IMR-90 (cell line): ENCODE measurements around the gene RIMBP2. TPM values are rescaled to one million over a fixed set of nuclear protein-coding genes. Genes with fewer than 3 reads are reported as not detected.

ENCODE experiments used
- ATAC-seq: fragments of 200-7000 bp; cut with Tn5 transposase; 2 replicates; pipeline ENCODE4 v1.9.1; 2020; ENCODE audit warnings: low read depth, mild to moderate bottlenecking, moderate library complexity
- BruUV-seq: library from RNA; stranded (reverse); fragments of 400-500 nt; replicated peaks from 2 replicates; lab custom pipeline; 2021; lab: Mats Ljungman, UMichigan
- CTCF ChIA-PET: fragments of 300-600 bp; formaldehyde crosslinking; extraction: SDS; loops from one replicate; lab custom pipeline; 2021; ENCODE audit warnings: antibody characterized with exemption; lab: Yijun Ruan, JAX
- POLR2A ChIA-PET: fragments of 300-600 bp; sonication (Branson Sonifier 250); formaldehyde crosslinking; loops from one replicate; lab custom pipeline; 2022; ENCODE audit warnings: antibody characterized with exemption; ENCODE audit not compliant: unreplicated experiment; lab: Charles Lee
- DNase-seq: peaks from one replicate; pipeline ENCODE4 v3.0.0; 2013
- H2AFZ ChIP-seq: replicated peaks from 2 replicates; pipeline ENCODE3; 2013; ENCODE audit warnings: low read length, mild to moderate bottlenecking; ENCODE audit not compliant: poor library complexity
- H2AK5ac ChIP-seq: 2 replicates; pipeline ENCODE4 v1.6.1; 2013; ENCODE audit warnings: low read depth, low read length, inconsistent platforms
- H2AK9ac ChIP-seq: replicated peaks from 2 replicates; pipeline ENCODE3; 2013; ENCODE audit warnings: mild to moderate bottlenecking, low read depth, low read length, moderate library complexity; ENCODE audit not compliant: poor library complexity
- H2BK120ac ChIP-seq: 2 replicates; pipeline ENCODE4 v1.6.1; 2013; ENCODE audit warnings: low read depth, low read length, inconsistent platforms
- H2BK15ac ChIP-seq: 3 replicates; pipeline ENCODE4 v1.6.1; 2013; ENCODE audit warnings: low read depth, low read length, inconsistent platforms
- H2BK20ac ChIP-seq: 2 replicates; pipeline ENCODE4 v1.6.1; 2013; ENCODE audit warnings: low read depth, mild to moderate bottlenecking, inconsistent platforms, low read length, moderate library complexity
- H2BK5ac ChIP-seq: 2 replicates; pipeline ENCODE4 v1.6.1; 2013; ENCODE audit warnings: mild to moderate bottlenecking, low read depth, low read length, inconsistent platforms; ENCODE audit not compliant: poor library complexity, severe bottlenecking
- H3K14ac ChIP-seq: replicated peaks from 2 replicates; pipeline ENCODE4 v1.6.1; 2013; ENCODE audit warnings: low read depth, low read length, inconsistent platforms
- H3K18ac ChIP-seq: 2 replicates; pipeline ENCODE4 v1.6.1; 2013; ENCODE audit warnings: low read depth, low read length, control low read depth
- H3K23ac ChIP-seq: 2 replicates; pipeline ENCODE4 v1.6.1; 2013; ENCODE audit warnings: low read depth, low read length, inconsistent platforms
- H3K27ac ChIP-seq: 2 replicates; pipeline ENCODE4 v1.5.1; 2013; ENCODE audit warnings: mild to moderate bottlenecking, control low read depth, low read length; ENCODE audit not compliant: insufficient read depth
- H3K27me3 ChIP-seq: 2 replicates; pipeline ENCODE4 v1.6.1; 2013; ENCODE audit warnings: low read length; ENCODE audit not compliant: control insufficient read depth, insufficient read depth
- H3K36me3 ChIP-seq: 2 replicates; pipeline ENCODE4 v1.6.1; 2013; ENCODE audit warnings: low read length, mixed read lengths; ENCODE audit not compliant: control insufficient read depth, insufficient read depth
- H3K4ac ChIP-seq: 2 replicates; pipeline ENCODE4 v1.6.1; 2013; ENCODE audit warnings: low read depth, low read length, inconsistent platforms
- H3K4me1 ChIP-seq: 2 replicates; pipeline ENCODE4 v1.6.1; 2013; ENCODE audit warnings: low read length, mixed read lengths; ENCODE audit not compliant: control insufficient read depth, insufficient read depth
- H3K4me2 ChIP-seq: 2 replicates; pipeline ENCODE4 v1.6.1; 2013; ENCODE audit warnings: low read depth, mild to moderate bottlenecking, control low read depth, low read length, moderate library complexity
- H3K4me3 ChIP-seq: 2 replicates; pipeline ENCODE4 v1.5.1; 2013; ENCODE audit warnings: low read depth, mild to moderate bottlenecking, control low read depth, low read length, moderate library complexity; ENCODE audit not compliant: insufficient read depth
- H3K56ac ChIP-seq: 2 replicates; pipeline ENCODE4 v1.6.1; 2013; ENCODE audit warnings: low read length, inconsistent platforms; ENCODE audit not compliant: insufficient read depth; ENCODE audit errors: extremely low read depth
- H3K79me1 ChIP-seq, 2 experiments: 2 replicates each; pipeline ENCODE4 v1.6.1; 2013; ENCODE audit warnings: low read length in 2 of 2, inconsistent platforms in 1 of 2, low read depth in 1 of 2
- H3K9ac ChIP-seq: 2 replicates; pipeline ENCODE4 v1.6.1; 2013; ENCODE audit warnings: low read depth, low read length, control low read depth
- H3K9me1 ChIP-seq: 2 replicates; pipeline ENCODE4 v1.6.1; 2013; ENCODE audit warnings: low read length, inconsistent platforms; ENCODE audit not compliant: insufficient read depth
- H3K9me3 ChIP-seq: 2 replicates; pipeline ENCODE4 v1.6.1; 2013; ENCODE audit warnings: low read length; ENCODE audit not compliant: control insufficient read depth, insufficient read depth
- H4K20me1 ChIP-seq: 2 replicates; pipeline ENCODE4 v1.6.1; 2013; ENCODE audit warnings: low read length, inconsistent platforms; ENCODE audit not compliant: insufficient read depth
- H4K5ac ChIP-seq: 2 replicates; pipeline ENCODE4 v1.6.1; 2013; ENCODE audit warnings: mild to moderate bottlenecking, low read depth, low read length, control low read depth
- H4K8ac ChIP-seq, 2 experiments: 2 replicates each; pipeline ENCODE4 v1.6.1; 2013; ENCODE audit warnings: low read depth in 2 of 2, low read length in 2 of 2, control low read depth in 1 of 2, inconsistent platforms in 1 of 2
- H4K91ac ChIP-seq: 2 replicates; pipeline ENCODE4 v1.6.1; 2013; ENCODE audit warnings: low read depth, low read length, inconsistent platforms; ENCODE audit not compliant: insufficient read depth
- BHLHE40 ChIP-seq: fragments of 150-350 bp; IDR thresholded peaks from 2 replicates; pipeline ENCODE4 v1.6.1; 2016; ENCODE audit warnings: mild to moderate bottlenecking, low read depth, low read length
- CEBPB ChIP-seq: IDR thresholded peaks from 2 replicates; pipeline ENCODE4 v1.6.1; 2012; ENCODE audit warnings: low read depth, low read length, improper control_type of control experiment
- CHD1 ChIP-seq: IDR thresholded peaks from 2 replicates; pipeline ENCODE4 v1.6.1; 2012; ENCODE audit warnings: low read depth, low read length, improper control_type of control experiment
- CTCF ChIP-seq: conservative IDR thresholded peaks from 2 replicates; pipeline ENCODE4 v1.5.1; 2012; ENCODE audit warnings: mild to moderate bottlenecking, low read depth, low read length, improper control_type of control experiment
- ELK1 ChIP-seq: fragments of 150-350 bp; IDR thresholded peaks from 2 replicates; pipeline ENCODE4 v1.6.1; 2016; ENCODE audit warnings: low read depth, mild to moderate bottlenecking, low read length, moderate library complexity, borderline replicate concordance
- FOS ChIP-seq: fragments of 150-350 bp; IDR thresholded peaks from 2 replicates; pipeline ENCODE4 v1.6.1; 2016; ENCODE audit warnings: low read depth, low read length
- MAFK ChIP-seq: IDR thresholded peaks from 2 replicates; pipeline ENCODE4 v1.6.1; 2012; ENCODE audit warnings: low read depth, low read length, improper control_type of control experiment
- MAZ ChIP-seq: IDR thresholded peaks from 2 replicates; pipeline ENCODE4 v1.6.1; 2012; ENCODE audit warnings: low read depth, mild to moderate bottlenecking, low read length, improper control_type of control experiment, moderate library complexity, borderline replicate concordance
- MXI1 ChIP-seq: IDR thresholded peaks from 2 replicates; pipeline ENCODE4 v1.6.1; 2012; ENCODE audit warnings: low read depth, mild to moderate bottlenecking, low read length, moderate library complexity, borderline replicate concordance
- NFE2L2 ChIP-seq: fragments of 150-350 bp; IDR thresholded peaks from 2 replicates; pipeline ENCODE4 v1.6.1; 2016; ENCODE audit warnings: low read depth, mild to moderate bottlenecking, low read length
- POLR2A ChIP-seq: IDR thresholded peaks from 2 replicates; pipeline ENCODE4 v1.6.1; 2012; ENCODE audit warnings: mild to moderate bottlenecking, low read depth, low read length
- RAD21 ChIP-seq: IDR thresholded peaks from 2 replicates; pipeline ENCODE4 v1.6.1; 2012; ENCODE audit warnings: low read length, improper control_type of control experiment
- RCOR1 ChIP-seq: IDR thresholded peaks from 2 replicates; pipeline ENCODE4 v1.6.1; 2012; ENCODE audit warnings: mild to moderate bottlenecking, low read length, improper control_type of control experiment; ENCODE audit not compliant: insufficient replicate concordance
- RFX5 ChIP-seq: IDR thresholded peaks from 2 replicates; pipeline ENCODE4 v1.8.0; 2012; ENCODE audit warnings: low read depth, mild to moderate bottlenecking, low read length, moderate library complexity
- SMC3 ChIP-seq: fragments of 150-350 bp; IDR thresholded peaks from 2 replicates; pipeline ENCODE4 v1.6.1; 2016; ENCODE audit warnings: low read depth, mild to moderate bottlenecking, antibody characterized with exemption, low read length, moderate library complexity
- USF2 ChIP-seq: fragments of 150-350 bp; IDR thresholded peaks from 2 replicates; pipeline ENCODE4 v1.6.1; 2017; ENCODE audit warnings: mild to moderate bottlenecking, antibody characterized with exemption, low read length, low read depth
- WGBS, 2 experiments: methylation state at CpG; one replicate each; pipeline versions ENCODE4 v1.1.5 to v1.1.7; 2013; ENCODE audit warnings: missing lambda C conversion rate in 2 of 2; ENCODE audit not compliant: insufficient read length in 1 of 2; ENCODE audit errors: extremely low coverage in 2 of 2; 5-methylcytosine and 5-hydroxymethylcytosine counted together
- dilution Hi-C: fragments of 300-500 bp; cut with HindIII; formaldehyde crosslinking; loops from one replicate; pipeline ENCODE4 v1.14.3; 2018; ENCODE audit warnings: low sequenced_read_pairs; ENCODE audit not compliant: unreplicated experiment
- in situ Hi-C: fragments of 300-500 bp; cut with MboI; formaldehyde crosslinking; loops from 3 replicates; pipeline ENCODE4 v1.14.3; 2019; ENCODE audit warnings: low sequenced_read_pairs, inconsistent platforms, mixed read lengths
- intact Hi-C: fragments of 100-400 bp; cut with micrococcal nuclease; formaldehyde crosslinking; loops from 2 replicates; pipeline ENCODE4 v1.10.0; 2022
- polyA plus RNA-seq, 3 experiments: library from polyadenylated mRNA; depleted of rRNA; stranded (reverse); fragments of >200 nt; gene quantifications; 2 replicates each; pipeline ENCODE4 v1.2.3, GENCODE V29; 2012; ENCODE audit warnings: low replicate concordance in 1 of 3
- total RNA-seq: library from RNA; depleted of rRNA; stranded (reverse); fragments of >200 nt; gene quantifications from 2 replicates; pipeline ENCODE4 v1.2.3, GENCODE V29; 2012

Gene RIMBP2
- total and polyA plus RNA-seq, 2 of the 4 experiments (the other 2 are of a cell fraction), result not detected

DNA sequence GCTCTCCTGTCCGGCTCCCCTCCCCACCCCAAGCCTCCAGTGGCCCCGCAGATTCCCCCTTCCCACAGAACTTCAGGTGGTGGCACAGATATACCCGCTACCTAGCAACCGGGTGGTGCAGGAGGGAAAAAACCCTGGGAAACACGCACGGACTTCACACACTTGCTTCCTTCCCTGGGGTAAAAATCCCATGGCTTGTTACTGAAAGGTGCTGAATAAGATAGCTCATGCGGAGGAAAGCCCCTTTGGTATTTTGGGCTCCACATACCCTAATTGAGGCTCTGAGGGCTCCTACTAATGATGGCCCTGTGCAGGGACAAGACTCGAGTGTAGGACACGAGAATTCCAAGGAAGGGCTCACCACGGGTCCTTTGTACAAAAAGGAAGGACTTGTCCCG lies 869 bp upstream of the RIMBP2 start:
- no peak overlapping the region for H3K14ac ChIP-seq
- TF ChIP-seq POLR2A (no peak), MXI1 (no peak), RCOR1 (no peak), ELK1 (no peak), BHLHE40 (no peak), RAD21 (no peak), USF2 (no peak), SMC3 (no peak), NFE2L2 (no peak), CHD1 (no peak), MAFK (no peak), CTCF (no peak), RFX5 (no peak), MAZ (no peak), CEBPB (no peak), FOS (no peak)
- no peak overlapping the region for H2AFZ ChIP-seq
- no peaks in the 10 kb centered on the region for H4K20me1 ChIP-seq
- H3K9ac ChIP-seq, result no peak overlapping the region
- no peak overlapping the region for H3K4ac ChIP-seq
- no peak overlapping the region for H2AK5ac ChIP-seq
- H4K5ac ChIP-seq, result no peak overlapping the region
- no peak overlapping the region for H3K27ac ChIP-seq
- no peak overlapping the region for H4K8ac ChIP-seq
- H3K79me1 ChIP-seq, result no peaks in the 10 kb centered on the region
- WGBS, 2 experiments, result no CpG with 5 or more reads among the region's 11 CpGs
- intact Hi-C loops, result no loop called here
- no peaks in the 10 kb centered on the region for H3K9me1 ChIP-seq
- H3K9me3 ChIP-seq, result no peaks in the 10 kb centered on the region; the same call in 1 of the 2 replicates
- ATAC-seq, result no peak
- H2BK20ac ChIP-seq, result no peak overlapping the region
- H2AK9ac ChIP-seq, result no peak overlapping the region
- no peak overlapping the region for H3K4me3 ChIP-seq
- POLR2A ChIA-PET, result no interaction called here
- BruUV-seq, result no TSS peak
- H2BK15ac ChIP-seq, result no peak overlapping the region
- H3K56ac ChIP-seq, result no peak overlapping the region
- no peak overlapping the region for H3K23ac ChIP-seq
- dilution Hi-C loops, result no loop called here
- no peak overlapping the region for H2BK5ac ChIP-seq
- no peak overlapping the region for H3K4me2 ChIP-seq
- no peak overlapping the region for H3K18ac ChIP-seq
- H3K4me1 ChIP-seq, result no peaks in the 10 kb centered on the region
- CTCF ChIA-PET, result no interaction called here
- H3K27me3 ChIP-seq, result no peaks in the 10 kb centered on the region
- H3K36me3 ChIP-seq, result no peaks in the 10 kb centered on the region
- H4K91ac ChIP-seq, result no peak overlapping the region
- in situ Hi-C loops, result no loop called here
- no peak for DNase-seq
- no peak overlapping the region for H2BK120ac ChIP-seq
